Esophagus squamous epithelium (tissue), 4 donors: Measurements from ENCODE around the gene C11orf52.

Experiments used
- POLR2A ChIP-seq, 4 donors: fragments of 450-650 bp; IDR thresholded peaks; one replicate each; pipeline ENCODE4 v1.6.1; 2017; ENCODE audit warnings: antibody characterized with exemption in 4 of 4, mild to moderate bottlenecking in 4 of 4, moderate library complexity in 3 of 4
- TF ChIP-seq, protein P1 (sequence below), 6 experiments: fragments of 450-650 bp in 4 of 6; fragments of 200-600 bp in 2 of 6; sonication (generic) in 2 of 6; IDR thresholded peaks; one replicate each; pipeline ENCODE4 v1.5.1; 2016 to 2019; ENCODE audit warnings: antibody characterized with exemption in 6 of 6, mild to moderate bottlenecking in 4 of 6, moderate library complexity in 4 of 6

DNA sequence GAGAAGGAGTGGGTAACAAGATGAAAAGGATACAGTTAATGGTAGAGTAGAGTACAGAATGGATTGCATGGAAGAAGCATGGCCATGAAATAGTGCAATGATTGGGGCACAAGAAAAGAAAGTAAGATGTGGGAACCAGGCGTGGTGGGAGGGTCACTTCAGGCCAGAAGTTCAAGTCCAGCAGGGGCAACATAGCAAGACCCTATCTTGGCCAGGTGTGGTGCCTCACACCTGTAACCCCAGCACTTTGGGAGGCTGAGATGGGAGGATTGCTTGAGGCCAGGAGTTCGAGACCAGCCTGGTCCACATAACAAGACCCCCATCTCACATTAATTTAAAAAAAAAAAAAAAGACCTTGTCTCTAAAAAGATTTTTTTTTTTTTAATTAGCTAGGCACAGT, 1.4 kb upstream of the C11orf52 start:
- TF ChIP-seq, protein P1, sequence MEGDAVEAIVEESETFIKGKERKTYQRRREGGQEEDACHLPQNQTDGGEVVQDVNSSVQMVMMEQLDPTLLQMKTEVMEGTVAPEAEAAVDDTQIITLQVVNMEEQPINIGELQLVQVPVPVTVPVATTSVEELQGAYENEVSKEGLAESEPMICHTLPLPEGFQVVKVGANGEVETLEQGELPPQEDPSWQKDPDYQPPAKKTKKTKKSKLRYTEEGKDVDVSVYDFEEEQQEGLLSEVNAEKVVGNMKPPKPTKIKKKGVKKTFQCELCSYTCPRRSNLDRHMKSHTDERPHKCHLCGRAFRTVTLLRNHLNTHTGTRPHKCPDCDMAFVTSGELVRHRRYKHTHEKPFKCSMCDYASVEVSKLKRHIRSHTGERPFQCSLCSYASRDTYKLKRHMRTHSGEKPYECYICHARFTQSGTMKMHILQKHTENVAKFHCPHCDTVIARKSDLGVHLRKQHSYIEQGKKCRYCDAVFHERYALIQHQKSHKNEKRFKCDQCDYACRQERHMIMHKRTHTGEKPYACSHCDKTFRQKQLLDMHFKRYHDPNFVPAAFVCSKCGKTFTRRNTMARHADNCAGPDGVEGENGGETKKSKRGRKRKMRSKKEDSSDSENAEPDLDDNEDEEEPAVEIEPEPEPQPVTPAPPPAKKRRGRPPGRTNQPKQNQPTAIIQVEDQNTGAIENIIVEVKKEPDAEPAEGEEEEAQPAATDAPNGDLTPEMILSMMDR (IDR thresholded peaks at IDR 0.05) = no peak
- TF ChIP-seq POLR2A (IDR thresholded peaks at IDR 0.05) = no peak
